GM23338 (cell line): ENCODE data around the gene TRIM24. TPM values are rescaled to one million over a fixed set of nuclear protein-coding genes. Genes with fewer than 3 reads are reported as not detected.

Source experiments
- ATAC-seq: fragments of 200-7000 bp; cut with Tn5 transposase; 3 replicates; pipeline ENCODE4 v1.9.1; 2020
- DNase-seq: peaks from one replicate; pipeline ENCODE4 v3.0.0-alpha.2; 2015; ENCODE audit warnings: low spot score
- H2AFZ ChIP-seq: fragments of 200-600 bp; sonication (generic); 2 replicates; pipeline ENCODE4 v1.8.0; 2016; ENCODE audit warnings: antibody characterized with exemption, mild to moderate bottlenecking, moderate library complexity
- H3F3A ChIP-seq: fragments of 200-600 bp; sonication (generic); replicated peaks from 2 replicates; pipeline ENCODE4 v1.8.0; 2017; ENCODE audit warnings: antibody characterized with exemption, mixed run types, low read depth
- H3K27ac ChIP-seq: fragments of 200-600 bp; sonication (generic); 2 replicates; pipeline ENCODE4 v1.6.1; 2016; ENCODE audit warnings: low read depth
- H3K27me3 ChIP-seq: fragments of 200-600 bp; sonication (generic); 2 replicates; pipeline ENCODE4 v1.8.0; 2016; ENCODE audit warnings: mild to moderate bottlenecking, mixed run types, moderate library complexity; ENCODE audit not compliant: insufficient read depth
- H3K36me3 ChIP-seq: fragments of 200-600 bp; sonication (generic); 2 replicates; pipeline ENCODE4 v1.8.0; 2016; ENCODE audit warnings: mild to moderate bottlenecking; ENCODE audit not compliant: insufficient read depth
- H3K4me1 ChIP-seq: fragments of 200-600 bp; sonication (generic); 2 replicates; pipeline ENCODE4 v1.8.0; 2016; ENCODE audit warnings: mild to moderate bottlenecking, moderate library complexity; ENCODE audit not compliant: insufficient read depth
- H3K4me2 ChIP-seq: fragments of 200-600 bp; sonication (generic); 2 replicates; pipeline ENCODE4 v1.7.1; 2017; ENCODE audit warnings: mixed run types
- H3K4me3 ChIP-seq: fragments of 200-600 bp; sonication (generic); 2 replicates; pipeline ENCODE4 v1.6.1; 2016; ENCODE audit warnings: mixed run types
- H3K79me2 ChIP-seq: fragments of 200-600 bp; sonication (generic); replicated peaks from 2 replicates; pipeline ENCODE4 v1.8.0; 2017; ENCODE audit warnings: mild to moderate bottlenecking; ENCODE audit not compliant: insufficient read depth
- H3K9me2 ChIP-seq: fragments of 200-600 bp; sonication (generic); 2 replicates; pipeline ENCODE4 v1.8.0; 2017; ENCODE audit not compliant: insufficient read depth
- H4K20me1 ChIP-seq: fragments of 200-600 bp; sonication (generic); replicated peaks from 2 replicates; pipeline ENCODE4 v1.8.0; 2017; ENCODE audit warnings: mild to moderate bottlenecking; ENCODE audit not compliant: insufficient read depth
- H3K27ac Mint-ChIP-seq: 2 replicates; pipeline ENCODE4 v1.8.0; 2020; ENCODE audit warnings: inconsistent platforms, mild to moderate bottlenecking, moderate library complexity, mixed read lengths
- H3K27me3 Mint-ChIP-seq: 3 replicates; pipeline ENCODE4 v1.8.0; 2022; ENCODE audit warnings: low read depth, mild to moderate bottlenecking, moderate library complexity, mixed read lengths, inconsistent platforms; ENCODE audit not compliant: insufficient read depth, poor library complexity
- H3K36me3 Mint-ChIP-seq: 3 replicates; pipeline ENCODE4 v1.8.0; 2021; ENCODE audit warnings: low read depth, mild to moderate bottlenecking, inconsistent platforms, moderate library complexity, mixed read lengths
- H3K4me1 Mint-ChIP-seq: 3 replicates; pipeline ENCODE4 v1.8.0; 2020; ENCODE audit warnings: mild to moderate bottlenecking, inconsistent platforms, mixed read lengths
- H3K4me3 Mint-ChIP-seq: 3 replicates; pipeline ENCODE4 v1.8.0; 2021; ENCODE audit warnings: moderate library complexity, mild to moderate bottlenecking, inconsistent platforms, mixed read lengths
- H3K9me3 Mint-ChIP-seq: 3 replicates; pipeline ENCODE4 v1.8.0; 2020; ENCODE audit warnings: moderate library complexity, mild to moderate bottlenecking, inconsistent platforms, mixed read lengths
- CREB1 ChIP-seq: fragments of 250-450 bp; sonication (Bioruptor Pico); IDR thresholded peaks from 2 replicates; pipeline ENCODE4 v1.5.0; 2020; ENCODE audit warnings: low read depth, mild to moderate bottlenecking, moderate library complexity
- EZH2 ChIP-seq: fragments of 200-600 bp; sonication (generic); IDR thresholded peaks from one replicate; pipeline ENCODE4 v1.8.0; 2017; ENCODE audit warnings: antibody characterized with exemption, mild to moderate bottlenecking, low read depth; ENCODE audit not compliant: unreplicated experiment
- EZH2phosphoT487 ChIP-seq: fragments of 200-600 bp; sonication (generic); IDR thresholded peaks from one replicate; pipeline ENCODE4 v1.8.1; 2018; ENCODE audit warnings: antibody characterized with exemption; ENCODE audit not compliant: unreplicated experiment
- JUNB ChIP-seq: IDR thresholded peaks from one replicate; pipeline ENCODE4 v1.6.1; 2016; ENCODE audit warnings: antibody characterized with exemption; ENCODE audit not compliant: unreplicated experiment
- NANOG ChIP-seq: IDR thresholded peaks from 2 replicates; pipeline ENCODE4 v1.6.1; 2016; ENCODE audit warnings: antibody characterized with exemption, borderline replicate concordance
- POLR2AphosphoS5 ChIP-seq: IDR thresholded peaks from 2 replicates; pipeline ENCODE4 v1.6.1; 2016; ENCODE audit warnings: antibody characterized with exemption, low read depth
- STAT1 ChIP-seq: IDR thresholded peaks from one replicate; pipeline ENCODE4 v1.6.1; 2016; ENCODE audit warnings: antibody characterized with exemption; ENCODE audit not compliant: unreplicated experiment
- ZNF114 ChIP-seq: fragments of 250-450 bp; sonication (Bioruptor Pico); IDR thresholded peaks from 2 replicates; pipeline ENCODE4 v1.5.0; 2020; ENCODE audit warnings: mild to moderate bottlenecking, moderate library complexity
- ZNF331 ChIP-seq: fragments of 250-450 bp; sonication (Bioruptor Pico); IDR thresholded peaks from 2 replicates; pipeline ENCODE4 v1.5.0; 2020; ENCODE audit warnings: low read depth, mild to moderate bottlenecking, moderate library complexity
- polyA plus RNA-seq: library from polyadenylated mRNA; unstranded; fragments of >200 nt; fragmentation: Nextera tagmentation; extraction: Ambion mirVana; gene quantifications from 2 replicates; pipeline ENCODE4 v1.2.1, GENCODE V29; 2016
- total RNA-seq: library from RNA; depleted of rRNA; stranded (reverse); fragments of >200 nt; shearing (Covaris generic); gene quantifications from 2 replicates; pipeline ENCODE4 v1.2.3, GENCODE V29; 2014
- TF ChIP-seq, protein P1 (sequence below): fragments of 250-450 bp; sonication (Bioruptor Pico); IDR thresholded peaks from 2 replicates; pipeline ENCODE4 v1.5.0; 2020; ENCODE audit warnings: mild to moderate bottlenecking, moderate library complexity

Gene TRIM24
- total and polyA plus RNA-seq, 2 experiments from 2014 or later = 67.0 to 120 TPM

DNA sequence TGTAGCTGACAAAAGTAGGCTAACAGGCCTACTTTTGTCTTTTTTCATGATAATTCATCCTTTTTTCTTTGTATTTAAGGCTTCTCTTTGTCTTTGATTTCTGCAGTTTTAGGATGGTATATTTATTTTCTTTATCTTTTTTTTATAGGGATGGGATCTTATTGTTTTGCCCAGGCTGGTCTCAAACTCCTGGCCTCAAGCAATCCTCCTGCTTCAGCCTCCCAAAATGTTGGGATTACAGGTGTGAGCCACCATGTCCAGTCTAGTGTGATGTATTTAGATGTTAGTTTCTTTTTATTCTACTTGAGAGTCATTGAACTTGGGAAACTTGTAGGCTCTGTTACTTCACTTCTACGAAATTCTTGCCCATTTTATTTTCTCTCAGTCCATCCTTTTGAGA, 35.4 kb downstream of the TRIM24 start (continued):
- TF ChIP-seq CREB1 (CRISPR knock-in tag) (no peak), ZNF331 (CRISPR knock-in tag) (no peak), NANOG (no peak), STAT1 (no peak), EZH2 (no peak), EZH2phosphoT487 (no peak), ZNF114 (no peak), POLR2AphosphoS5 (no peak), JUNB (no peak)
- TF ChIP-seq, protein P1, sequence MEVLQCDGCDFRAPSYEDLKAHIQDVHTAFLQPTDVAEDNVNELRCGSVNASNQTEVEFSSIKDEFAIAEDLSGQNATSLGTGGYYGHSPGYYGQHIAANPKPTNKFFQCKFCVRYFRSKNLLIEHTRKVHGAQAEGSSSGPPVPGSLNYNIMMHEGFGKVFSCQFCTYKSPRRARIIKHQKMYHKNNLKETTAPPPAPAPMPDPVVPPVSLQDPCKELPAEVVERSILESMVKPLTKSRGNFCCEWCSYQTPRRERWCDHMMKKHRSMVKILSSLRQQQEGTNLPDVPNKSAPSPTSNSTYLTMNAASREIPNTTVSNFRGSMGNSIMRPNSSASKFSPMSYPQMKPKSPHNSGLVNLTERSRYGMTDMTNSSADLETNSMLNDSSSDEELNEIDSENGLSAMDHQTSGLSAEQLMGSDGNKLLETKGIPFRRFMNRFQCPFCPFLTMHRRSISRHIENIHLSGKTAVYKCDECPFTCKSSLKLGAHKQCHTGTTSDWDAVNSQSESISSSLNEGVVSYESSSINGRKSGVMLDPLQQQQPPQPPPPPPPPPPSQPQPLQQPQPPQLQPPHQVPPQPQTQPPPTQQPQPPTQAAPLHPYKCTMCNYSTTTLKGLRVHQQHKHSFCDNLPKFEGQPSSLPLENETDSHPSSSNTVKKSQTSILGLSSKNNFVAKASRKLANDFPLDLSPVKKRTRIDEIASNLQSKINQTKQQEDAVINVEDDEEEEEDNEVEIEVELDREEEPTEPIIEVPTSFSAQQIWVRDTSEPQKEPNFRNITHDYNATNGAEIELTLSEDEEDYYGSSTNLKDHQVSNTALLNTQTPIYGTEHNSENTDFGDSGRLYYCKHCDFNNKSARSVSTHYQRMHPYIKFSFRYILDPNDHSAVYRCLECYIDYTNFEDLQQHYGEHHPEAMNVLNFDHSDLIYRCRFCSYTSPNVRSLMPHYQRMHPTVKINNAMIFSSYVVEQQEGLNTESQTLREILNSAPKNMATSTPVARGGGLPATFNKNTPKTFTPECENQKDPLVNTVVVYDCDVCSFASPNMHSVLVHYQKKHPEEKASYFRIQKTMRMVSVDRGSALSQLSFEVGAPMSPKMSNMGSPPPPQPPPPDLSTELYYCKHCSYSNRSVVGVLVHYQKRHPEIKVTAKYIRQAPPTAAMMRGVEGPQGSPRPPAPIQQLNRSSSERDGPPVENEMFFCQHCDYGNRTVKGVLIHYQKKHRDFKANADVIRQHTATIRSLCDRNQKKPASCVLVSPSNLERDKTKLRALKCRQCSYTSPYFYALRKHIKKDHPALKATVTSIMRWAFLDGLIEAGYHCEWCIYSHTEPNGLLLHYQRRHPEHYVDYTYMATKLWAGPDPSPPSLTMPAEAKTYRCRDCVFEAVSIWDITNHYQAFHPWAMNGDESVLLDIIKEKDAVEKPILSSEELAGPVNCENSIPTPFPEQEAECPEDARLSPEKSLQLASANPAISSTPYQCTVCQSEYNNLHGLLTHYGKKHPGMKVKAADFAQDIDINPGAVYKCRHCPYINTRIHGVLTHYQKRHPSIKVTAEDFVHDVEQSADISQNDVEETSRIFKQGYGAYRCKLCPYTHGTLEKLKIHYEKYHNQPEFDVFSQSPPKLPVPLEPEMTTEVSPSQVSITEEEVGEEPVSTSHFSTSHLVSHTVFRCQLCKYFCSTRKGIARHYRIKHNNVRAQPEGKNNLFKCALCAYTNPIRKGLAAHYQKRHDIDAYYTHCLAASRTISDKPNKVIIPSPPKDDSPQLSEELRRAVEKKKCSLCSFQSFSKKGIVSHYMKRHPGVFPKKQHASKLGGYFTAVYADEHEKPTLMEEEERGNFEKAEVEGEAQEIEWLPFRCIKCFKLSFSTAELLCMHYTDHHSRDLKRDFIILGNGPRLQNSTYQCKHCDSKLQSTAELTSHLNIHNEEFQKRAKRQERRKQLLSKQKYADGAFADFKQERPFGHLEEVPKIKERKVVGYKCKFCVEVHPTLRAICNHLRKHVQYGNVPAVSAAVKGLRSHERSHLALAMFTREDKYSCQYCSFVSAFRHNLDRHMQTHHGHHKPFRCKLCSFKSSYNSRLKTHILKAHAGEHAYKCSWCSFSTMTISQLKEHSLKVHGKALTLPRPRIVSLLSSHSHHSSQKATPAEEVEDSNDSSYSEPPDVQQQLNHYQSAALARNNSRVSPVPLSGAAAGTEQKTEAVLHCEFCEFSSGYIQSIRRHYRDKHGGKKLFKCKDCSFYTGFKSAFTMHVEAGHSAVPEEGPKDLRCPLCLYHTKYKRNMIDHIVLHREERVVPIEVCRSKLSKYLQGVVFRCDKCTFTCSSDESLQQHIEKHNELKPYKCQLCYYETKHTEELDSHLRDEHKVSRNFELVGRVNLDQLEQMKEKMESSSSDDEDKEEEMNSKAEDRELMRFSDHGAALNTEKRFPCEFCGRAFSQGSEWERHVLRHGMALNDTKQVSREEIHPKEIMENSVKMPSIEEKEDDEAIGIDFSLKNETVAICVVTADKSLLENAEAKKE = no peak

DNA sequence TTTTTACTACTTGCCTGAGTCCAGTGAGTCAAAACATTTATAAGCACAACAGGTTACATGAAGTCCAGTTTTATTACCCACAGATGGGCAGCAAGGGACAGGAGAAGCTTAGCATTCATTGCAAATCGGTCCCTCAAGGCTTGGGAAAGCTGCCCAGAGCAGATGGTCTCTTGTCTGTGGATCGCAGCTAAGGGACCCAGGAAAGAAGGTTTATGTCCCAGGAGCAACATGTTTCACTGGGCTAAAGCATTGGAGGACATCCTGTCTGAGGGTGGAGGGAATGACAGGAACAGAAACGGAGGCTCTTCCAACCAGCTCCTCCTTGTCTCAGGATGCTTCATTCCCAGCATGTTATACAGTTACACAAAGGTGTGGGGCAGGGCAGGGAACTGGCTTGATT, 39.3 kb downstream of the TRIM24 start:
- no peak overlapping the region for H3K4me2 ChIP-seq
- Mint-ChIP-seq H3K36me3 (peaks cover 41% of the 10 kb centered on the region), H3K4me1 (peaks cover 52% of the 10 kb centered on the region), H3K27me3 (peaks cover 2% of the 10 kb centered on the region), H3K9me3 (no peaks in the 10 kb centered on the region), H3K27ac (peak overlapping the region; percentile 40; the same call in 1 of the 2 replicates), H3K4me3 (no peak overlapping the region; the same call in 2 of the 3 replicates)
- no peaks in the 10 kb centered on the region; the same call in 1 of the 2 replicates for H3K36me3 ChIP-seq
- DNase-seq (no peak), ATAC-seq (peak; percentile 26)
- no peaks in the 10 kb centered on the region for H3K27me3 ChIP-seq
- H3K4me1 ChIP-seq = peaks cover 37% of the 10 kb centered on the region
- peaks cover 100% of the 10 kb centered on the region for H3K79me2 ChIP-seq
- no peak overlapping the region for H2AFZ ChIP-seq
- H3K27ac ChIP-seq = peak overlapping the region; percentile 34; the same call in 1 of the 2 replicates
- 0 out of 2 replicates have a peak, but pooled peaks cover 4% of the 10 kb centered on the region for H3F3A ChIP-seq
- H3K9me2 ChIP-seq = no peaks in the 10 kb centered on the region
- peaks cover 80% of the 10 kb centered on the region for H4K20me1 ChIP-seq
- no peak overlapping the region for H3K4me3 ChIP-seq
- no peak for TF ChIP-seq NANOG
- TF ChIP-seq, protein P1 = no peak
- no peak for TF ChIP-seq JUNB
- no peak for TF ChIP-seq STAT1
- TF ChIP-seq CREB1 (CRISPR knock-in tag) = no peak
- no peak for TF ChIP-seq EZH2
- no peak for TF ChIP-seq POLR2AphosphoS5
- TF ChIP-seq ZNF331 (CRISPR knock-in tag) = no peak
